Measurements from ENCODE around the gene ALPL. TPM values are rescaled to one million over a fixed set of nuclear protein-coding genes. Genes with fewer than 3 reads are reported as not detected.

The ALPL gene
- total RNA-seq, 1 experiment from 2014 or later = 84.8 TPM

GRCh38 chr1:21605012-21605715 lies 95.9 kb downstream of the ALPL start:
- no peak overlapping the region for H2BK15ac ChIP-seq (ENCODE audit: low read depth, low read length)
- no peak overlapping the region for H3K18ac ChIP-seq (ENCODE audit: insufficient read length, low read depth, low read length)
- H3K27me3 Mint-ChIP-seq (ENCODE audit: low read depth) = no peaks in the 10 kb centered on the region; the same call in 1 of the 2 replicates
- no peaks in the 10 kb centered on the region for H3K79me1 ChIP-seq (ENCODE audit: insufficient read depth, low read depth, low read length, poor library complexity, severe bottlenecking)
- no peak overlapping the region for H3K27ac Mint-ChIP-seq
- H3K4me2 ChIP-seq (ENCODE audit: insufficient read depth, insufficient read length, low read length) = no peak overlapping the region
- no peak overlapping the region for H3T11ph ChIP-seq (ENCODE audit: low read length)
- no peaks in the 10 kb centered on the region for H3K23me2 ChIP-seq (ENCODE audit: insufficient read length, low read depth, low read length, poor library complexity, severe bottlenecking)
- no peak overlapping the region for H2AFZ ChIP-seq (ENCODE audit: low read length)
- H3K27ac ChIP-seq (ENCODE audit: insufficient read length, low read depth, low read length) = no peak overlapping the region
- no peaks in the 10 kb centered on the region for H3K9me3 ChIP-seq (ENCODE audit: control insufficient read depth, low read depth, low read length)
- H2AK5ac ChIP-seq (ENCODE audit: insufficient read length, low read length) = no peak overlapping the region
- no peaks in the 10 kb centered on the region; a peak in 2 of 5 replicates for H3K9me3 Mint-ChIP-seq
- no peak overlapping the region for H4K91ac ChIP-seq (ENCODE audit: insufficient read length, low read depth, low read length)
- H3K56ac ChIP-seq (ENCODE audit: insufficient read length, low read depth, low read length) = no peak overlapping the region
- H4K20me1 ChIP-seq (ENCODE audit: control insufficient read depth, insufficient read depth, insufficient read length) = no peaks in the 10 kb centered on the region
- no peak overlapping the region; the same call in 1 of the 2 replicates for H3K14ac ChIP-seq (ENCODE audit: insufficient read depth, low read length)
- TF ChIP-seq CTCF (conservative IDR thresholded peaks at IDR 0.05) = no peak; the same call in 2 of the 3 replicates
- peaks cover 10 to 35% of the 10 kb centered on the region in 2 experiments for H3K4me1 Mint-ChIP-seq
- no peak overlapping the region for H3K9ac ChIP-seq (ENCODE audit: extremely low read depth, insufficient read length, low read length)
- DNase-seq = no peak
- WGBS (ENCODE audit: extremely low coverage, insufficient read length, low lambda C conversion rate) = no CpG with 5 or more reads among the region's 7 CpGs
- no peak overlapping the region for H2BK5ac ChIP-seq (ENCODE audit: insufficient read length, low read length)
- no peak overlapping the region for H2BK20ac ChIP-seq (ENCODE audit: low read depth, low read length, poor library complexity, severe bottlenecking)
- H3K23ac ChIP-seq (ENCODE audit: insufficient read length, low read depth, low read length) = no peak overlapping the region
- H3K4me3 Mint-ChIP-seq = no peak overlapping the region
- no peaks in the 10 kb centered on the region for H3K79me2 ChIP-seq (ENCODE audit: insufficient read depth, low read length)
- H3K4me1 ChIP-seq (ENCODE audit: insufficient read depth, low read length) = 0 out of 2 replicates have a peak, but pooled peaks cover 2% of the 10 kb centered on the region
- no peak overlapping the region for H3K4ac ChIP-seq (ENCODE audit: low read depth, low read length)
- H4K8ac ChIP-seq (replicated peaks; ENCODE audit: insufficient read length, low read depth, low read length) = no peak overlapping the region
- no peak overlapping the region for H2BK120ac ChIP-seq (ENCODE audit: low read depth, low read length, poor library complexity, severe bottlenecking)
- H3K27me3 ChIP-seq (ENCODE audit: insufficient read depth, low read length) = no peaks in the 10 kb centered on the region
- no peak overlapping the region for H2BK12ac ChIP-seq (ENCODE audit: insufficient read length, low read depth, low read length)
- no peaks in the 10 kb centered on the region; a peak in 1 of 7 replicates for H3K36me3 Mint-ChIP-seq (ENCODE audit: insufficient read depth in 1 of 3, low read depth in 3 of 3)
- H4K5ac ChIP-seq (ENCODE audit: insufficient read length, low read depth, low read length) = no peak overlapping the region
